ENCODE data around the gene GLDC.

The GLDC gene

DNA sequence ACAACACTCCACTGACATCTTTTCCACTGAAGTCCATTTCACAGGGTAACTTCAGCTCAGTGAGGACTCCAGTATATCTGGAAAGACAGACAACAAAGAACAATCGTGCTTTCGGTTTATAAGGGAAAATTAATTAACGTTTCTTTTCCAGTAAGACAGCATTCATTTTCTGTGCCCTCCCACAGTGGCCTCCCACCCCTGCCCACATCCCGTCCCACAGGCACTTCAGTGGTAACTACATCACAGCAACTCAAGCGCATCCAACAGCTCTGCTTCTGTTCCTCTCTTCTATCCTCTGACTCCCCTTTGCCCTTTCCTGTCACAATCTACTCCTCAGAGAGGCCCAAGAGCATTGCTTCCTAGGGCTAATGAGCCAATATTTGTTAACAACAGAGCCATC, 40.3 kb downstream of the GLDC start:
- no peaks in the 10 kb centered on the region for H3K9me3 ChIP-seq (ENCODE audit: insufficient read depth, low read length)
- no peaks in the 10 kb centered on the region for H3F3A ChIP-seq (ENCODE audit: insufficient read depth)
- no peak overlapping the region for H3K9ac ChIP-seq (ENCODE audit: low read length)
- H3K4me3 ChIP-seq (ENCODE audit: insufficient read depth, low read length, poor library complexity, severe bottlenecking): no peak overlapping the region
- H4K20me1 ChIP-seq (ENCODE audit: low read depth, low read length): no peaks in the 10 kb centered on the region
- no peak overlapping the region for H3K4me2 ChIP-seq (ENCODE audit: low read depth, low read length, poor library complexity, severe bottlenecking)
- H3K27ac ChIP-seq (ENCODE audit: low read depth, low read length): no peak overlapping the region
- no peaks in the 10 kb centered on the region for H3K36me3 ChIP-seq (ENCODE audit: low read length)
- TF ChIP-seq EZH2phosphoT487 (conservative IDR thresholded peaks at IDR 0.05; ENCODE audit: low read length): no peak
- TF ChIP-seq, protein P1, sequence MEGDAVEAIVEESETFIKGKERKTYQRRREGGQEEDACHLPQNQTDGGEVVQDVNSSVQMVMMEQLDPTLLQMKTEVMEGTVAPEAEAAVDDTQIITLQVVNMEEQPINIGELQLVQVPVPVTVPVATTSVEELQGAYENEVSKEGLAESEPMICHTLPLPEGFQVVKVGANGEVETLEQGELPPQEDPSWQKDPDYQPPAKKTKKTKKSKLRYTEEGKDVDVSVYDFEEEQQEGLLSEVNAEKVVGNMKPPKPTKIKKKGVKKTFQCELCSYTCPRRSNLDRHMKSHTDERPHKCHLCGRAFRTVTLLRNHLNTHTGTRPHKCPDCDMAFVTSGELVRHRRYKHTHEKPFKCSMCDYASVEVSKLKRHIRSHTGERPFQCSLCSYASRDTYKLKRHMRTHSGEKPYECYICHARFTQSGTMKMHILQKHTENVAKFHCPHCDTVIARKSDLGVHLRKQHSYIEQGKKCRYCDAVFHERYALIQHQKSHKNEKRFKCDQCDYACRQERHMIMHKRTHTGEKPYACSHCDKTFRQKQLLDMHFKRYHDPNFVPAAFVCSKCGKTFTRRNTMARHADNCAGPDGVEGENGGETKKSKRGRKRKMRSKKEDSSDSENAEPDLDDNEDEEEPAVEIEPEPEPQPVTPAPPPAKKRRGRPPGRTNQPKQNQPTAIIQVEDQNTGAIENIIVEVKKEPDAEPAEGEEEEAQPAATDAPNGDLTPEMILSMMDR (IDR thresholded peaks at IDR 0.05; ENCODE audit: insufficient read depth, low read length, poor library complexity, severe bottlenecking): no peak
- H2AFZ ChIP-seq (ENCODE audit: low read depth, low read length, severe bottlenecking): no peak overlapping the region
- H3K9me2 ChIP-seq (replicated peaks; ENCODE audit: insufficient read depth, low read length): no peaks in the 10 kb centered on the region
- no peaks in the 10 kb centered on the region for H3K27me3 ChIP-seq (ENCODE audit: low read length)
- H3K79me2 ChIP-seq (ENCODE audit: insufficient read depth, low read length): no peaks in the 10 kb centered on the region

DNA sequence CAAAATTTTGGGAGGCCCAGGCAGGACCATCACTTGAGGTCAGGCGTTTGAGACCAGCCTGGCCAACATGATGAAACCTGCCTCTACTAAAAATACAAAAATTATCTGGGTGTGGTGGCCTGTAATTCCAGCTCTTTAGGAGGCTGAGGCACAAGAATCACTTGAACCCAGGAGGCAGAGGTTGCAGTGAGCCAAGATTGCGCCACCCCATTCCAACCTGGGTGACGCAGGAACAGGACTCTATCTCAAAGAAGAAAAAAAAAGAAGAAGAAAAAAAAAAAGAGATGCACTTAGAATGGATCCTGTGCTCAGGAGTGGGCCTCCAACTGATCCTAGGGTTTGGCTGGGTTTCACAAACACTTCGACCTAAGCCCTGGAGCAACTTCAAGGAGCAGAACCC, 45.1 kb downstream of the GLDC start:
- Histone ChIP-seq H3F3A (ENCODE audit: insufficient read depth) (no peaks in the 10 kb centered on the region), H3K9me3 (ENCODE audit: insufficient read depth, low read length) (no peaks in the 10 kb centered on the region), H3K79me2 (ENCODE audit: insufficient read depth, low read length) (no peaks in the 10 kb centered on the region), H3K27me3 (ENCODE audit: low read length) (no peaks in the 10 kb centered on the region), H3K27ac (ENCODE audit: low read depth, low read length) (no peak overlapping the region), H2AFZ (ENCODE audit: low read depth, low read length, severe bottlenecking) (no peak overlapping the region), H3K4me2 (ENCODE audit: low read depth, low read length, poor library complexity, severe bottlenecking) (no peak overlapping the region), H3K36me3 (ENCODE audit: low read length) (no peaks in the 10 kb centered on the region), H3K4me3 (ENCODE audit: insufficient read depth, low read length, poor library complexity, severe bottlenecking) (no peak overlapping the region), H3K9ac (ENCODE audit: low read length) (no peak overlapping the region), H4K20me1 (ENCODE audit: low read depth, low read length) (no peaks in the 10 kb centered on the region), H3K9me2 (replicated peaks; ENCODE audit: insufficient read depth, low read length) (no peaks in the 10 kb centered on the region)
- TF ChIP-seq EZH2phosphoT487 (conservative IDR thresholded peaks at IDR 0.05; ENCODE audit: low read length): no peak
- TF ChIP-seq, protein P1 (IDR thresholded peaks at IDR 0.05; ENCODE audit: insufficient read depth, low read length, poor library complexity, severe bottlenecking): no peak

DNA sequence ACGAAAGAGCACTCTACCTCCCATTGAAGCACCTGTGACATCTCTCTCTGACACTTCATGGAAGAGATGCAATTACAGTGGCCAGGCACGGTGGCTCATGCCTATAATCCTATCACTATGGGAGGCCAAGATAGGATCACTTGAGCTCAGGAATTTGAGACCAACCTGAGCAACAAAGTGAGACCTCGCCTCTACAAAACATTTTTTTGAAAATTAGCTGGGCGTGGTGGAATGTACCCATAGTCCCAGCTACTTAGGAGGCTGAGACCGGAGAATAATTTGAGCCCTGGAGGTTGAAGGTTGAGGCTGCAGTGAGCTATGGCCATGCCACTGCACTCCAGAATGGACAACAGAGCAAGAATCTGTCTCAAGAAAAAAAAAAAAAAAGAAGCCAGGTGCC, 45.5 kb downstream of the GLDC start:
- Histone ChIP-seq H3K27ac (ENCODE audit: low read depth, low read length) (no peak overlapping the region), H3K9ac (ENCODE audit: low read length) (no peak overlapping the region), H3K79me2 (ENCODE audit: insufficient read depth, low read length) (no peaks in the 10 kb centered on the region), H3K9me2 (replicated peaks; ENCODE audit: insufficient read depth, low read length) (no peaks in the 10 kb centered on the region), H3K4me2 (ENCODE audit: low read depth, low read length, poor library complexity, severe bottlenecking) (no peak overlapping the region), H3F3A (ENCODE audit: insufficient read depth) (no peaks in the 10 kb centered on the region), H3K36me3 (ENCODE audit: low read length) (no peaks in the 10 kb centered on the region), H4K20me1 (ENCODE audit: low read depth, low read length) (no peaks in the 10 kb centered on the region), H3K27me3 (ENCODE audit: low read length) (no peaks in the 10 kb centered on the region), H3K4me3 (ENCODE audit: insufficient read depth, low read length, poor library complexity, severe bottlenecking) (no peak overlapping the region), H3K9me3 (ENCODE audit: insufficient read depth, low read length) (no peaks in the 10 kb centered on the region), H2AFZ (ENCODE audit: low read depth, low read length, severe bottlenecking) (no peak overlapping the region)
- TF ChIP-seq, protein P1 (IDR thresholded peaks at IDR 0.05; ENCODE audit: insufficient read depth, low read length, poor library complexity, severe bottlenecking): no peak
- TF ChIP-seq EZH2phosphoT487 (conservative IDR thresholded peaks at IDR 0.05; ENCODE audit: low read length): no peak

Data from SU-DHL-6 (cell line).